Cardiac fibroblast (primary cell): ENCODE measurements around the gene UST.

ENCODE experiments used
- DNase-seq, 2 donors: peaks; one replicate each; pipeline versions ENCODE4 v3.0.0 to v3.0.0-alpha.2; 2010; ENCODE audit warnings: low read depth in 2 of 2
- H3K4me3 ChIP-seq, 2 donors: replicated peaks in 1 of 2; 1 replicate in 1 of 2; 2 replicates in 1 of 2; pipeline ENCODE4 v1.5.1; 2011; ENCODE audit warnings: low read depth in 2 of 2, low read length in 2 of 2, mild to moderate bottlenecking in 2 of 2, moderate library complexity in 1 of 2
- CTCF ChIP-seq: IDR thresholded peaks from one replicate; pipeline ENCODE4 v1.5.1; 2011; ENCODE audit warnings: low read depth, mild to moderate bottlenecking, low read length, inconsistent platforms

UST gene

GRCh38 chr6:148935705-148936435, 189.0 kb downstream of the UST start:
- peak in 1 of 2 donors; percentile 79 for DNase-seq

GRCh38 chr6:148943451-148943850, 196.6 kb downstream of the UST start:
- H3K4me3 ChIP-seq, result no peak overlapping the region
- no peak for TF ChIP-seq CTCF
- DNase-seq, result peak; percentile 27 to 46

More at GRCh38 chr6:148935705-148936435, 189.0 kb downstream of the UST start:
- no peak for TF ChIP-seq CTCF
- no peak overlapping the region for H3K4me3 ChIP-seq

- no peak overlapping the region for H3K4me3 ChIP-seq
- TF ChIP-seq CTCF, result no peak
- DNase-seq, result no peak
Measured at GRCh38 chr6:148944608-148945007, 197.8 kb downstream of the UST start.

GRCh38 chr6:148945301-148946021, 198.6 kb downstream of the UST start:
- peak in 1 of 2 donors; percentile 27 for DNase-seq
- no peak for TF ChIP-seq CTCF
- H3K4me3 ChIP-seq, result no peak overlapping the region

- peak; percentile 88 for TF ChIP-seq CTCF
- no peak overlapping the region for H3K4me3 ChIP-seq
- DNase-seq, result peak; percentile 88 to 89
Measured at GRCh38 chr6:148947621-148948444, 201.0 kb downstream of the UST start.

GRCh38 chr6:148951662-148952061, 204.8 kb downstream of the UST start:
- TF ChIP-seq CTCF, result no peak
- DNase-seq, result no peak
- H3K4me3 ChIP-seq, result no peak overlapping the region
